SK-N-SH treated with all-trans-retinoic acid at 6 μM for 48 hours (cell line): ENCODE measurements around the gene GEMIN4.

Experiments used
- ESRRG ChIP-seq: fragments of 250-450 bp; sonication (Bioruptor Pico); IDR thresholded peaks from 2 replicates; pipeline ENCODE4 v1.6.1; 2021; ENCODE audit warnings: mild to moderate bottlenecking
- RARB ChIP-seq: fragments of 250-450 bp; sonication (Bioruptor Pico); IDR thresholded peaks from 2 replicates; pipeline ENCODE4 v1.8.0; 2021; ENCODE audit warnings: mild to moderate bottlenecking, moderate library complexity
- ZC3H10 ChIP-seq: fragments of 250-450 bp; sonication (Bioruptor Pico); IDR thresholded peaks from 2 replicates; pipeline ENCODE4 v1.5.1; 2021; ENCODE audit warnings: mild to moderate bottlenecking, moderate library complexity
- ZFP3 ChIP-seq: fragments of 250-450 bp; sonication (Bioruptor Pico); IDR thresholded peaks from 2 replicates; pipeline ENCODE4 v1.5.0; 2020; ENCODE audit warnings: mild to moderate bottlenecking, moderate library complexity
- TF ChIP-seq, protein P1 (sequence below): fragments of 250-450 bp; sonication (Bioruptor Pico); IDR thresholded peaks from 2 replicates; pipeline ENCODE4 v1.5.1; 2021; ENCODE audit warnings: mild to moderate bottlenecking, moderate library complexity

DNA sequence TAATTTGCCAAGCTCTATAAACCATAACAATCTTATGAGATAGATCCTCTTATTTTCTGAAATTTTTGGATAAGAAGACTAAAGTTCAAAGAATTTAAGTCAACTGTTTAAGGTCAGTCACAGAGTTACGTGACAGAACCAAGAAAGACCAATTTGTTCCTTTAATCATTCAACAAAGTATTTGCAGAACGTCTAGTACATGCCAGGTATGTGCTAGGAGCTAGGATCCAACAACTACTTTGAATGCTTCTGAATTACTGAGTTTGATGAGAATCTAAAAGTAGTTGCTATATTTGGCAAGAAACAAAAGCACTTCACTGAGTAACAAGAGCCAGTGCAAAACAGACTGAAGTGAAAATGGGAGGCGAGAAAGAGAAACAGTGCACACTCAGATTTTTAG lies 15.0 kb upstream of the GEMIN4 start:
- TF ChIP-seq ZFP3: no peak
- TF ChIP-seq, protein P1, sequence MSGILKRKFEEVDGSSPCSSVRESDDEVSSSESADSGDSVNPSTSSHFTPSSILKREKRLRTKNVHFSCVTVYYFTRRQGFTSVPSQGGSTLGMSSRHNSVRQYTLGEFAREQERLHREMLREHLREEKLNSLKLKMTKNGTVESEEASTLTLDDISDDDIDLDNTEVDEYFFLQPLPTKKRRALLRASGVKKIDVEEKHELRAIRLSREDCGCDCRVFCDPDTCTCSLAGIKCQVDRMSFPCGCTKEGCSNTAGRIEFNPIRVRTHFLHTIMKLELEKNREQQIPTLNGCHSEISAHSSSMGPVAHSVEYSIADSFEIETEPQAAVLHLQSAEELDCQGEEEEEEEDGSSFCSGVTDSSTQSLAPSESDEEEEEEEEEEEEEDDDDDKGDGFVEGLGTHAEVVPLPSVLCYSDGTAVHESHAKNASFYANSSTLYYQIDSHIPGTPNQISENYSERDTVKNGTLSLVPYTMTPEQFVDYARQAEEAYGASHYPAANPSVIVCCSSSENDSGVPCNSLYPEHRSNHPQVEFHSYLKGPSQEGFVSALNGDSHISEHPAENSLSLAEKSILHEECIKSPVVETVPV: no peak
- no peak for TF ChIP-seq ESRRG (CRISPR knock-in tag)
- TF ChIP-seq ZC3H10: no peak
- no peak for TF ChIP-seq RARB (CRISPR knock-in tag)
